IPS-18c (cell line): ENCODE measurements around the gene TBATA.

ENCODE experiments used
- H3K4me3 ChIP-seq: 2 replicates; pipeline ENCODE4 v1.7.0; 2013; ENCODE audit warnings: low read depth, mild to moderate bottlenecking, low read length, moderate library complexity; ENCODE audit not compliant: insufficient read depth
- H3K9me3 ChIP-seq: one replicate; pipeline ENCODE4 v1.6.1; 2013; ENCODE audit warnings: mild to moderate bottlenecking, low read length, moderate library complexity; ENCODE audit not compliant: control insufficient read depth, insufficient read depth

The TBATA gene

GRCh38 chr10:70756700-70757360 lies 28.3 kb downstream of the TBATA start:
- H3K9me3 ChIP-seq = no peaks in the 10 kb centered on the region
- H3K4me3 ChIP-seq = no peak overlapping the region

- H3K9me3 ChIP-seq = no peaks in the 10 kb centered on the region
- H3K4me3 ChIP-seq = no peak overlapping the region
These were observed 31.1 kb downstream of the TBATA start for GRCh38 chr10:70753841-70754621.

- H3K4me3 ChIP-seq = no peak overlapping the region
These were observed 32.0 kb downstream of the TBATA start for GRCh38 chr10:70753026-70753663.

GRCh38 chr10:70752571-70752970 lies 32.6 kb downstream of the TBATA start:
- no peak overlapping the region for H3K4me3 ChIP-seq
- peaks cover 2% of the 10 kb centered on the region for H3K9me3 ChIP-seq

More at GRCh38 chr10:70753026-70753663, 32.0 kb downstream of the TBATA start:
- H3K9me3 ChIP-seq = no peaks in the 10 kb centered on the region

- peaks cover 2% of the 10 kb centered on the region for H3K9me3 ChIP-seq
These were observed 33.2 kb downstream of the TBATA start for GRCh38 chr10:70751991-70752390.

GRCh38 chr10:70751356-70751755 lies 33.8 kb downstream of the TBATA start:
- Histone ChIP-seq H3K9me3 (peaks cover 2% of the 10 kb centered on the region), H3K4me3 (no peak overlapping the region)

More at GRCh38 chr10:70751991-70752390, 33.2 kb downstream of the TBATA start:
- no peak overlapping the region for H3K4me3 ChIP-seq

GRCh38 chr10:70750156-70750703 lies 34.9 kb downstream of the TBATA start:
- peaks cover 4% of the 10 kb centered on the region for H3K9me3 ChIP-seq

GRCh38 chr10:70749756-70750155 lies 35.4 kb downstream of the TBATA start:
- Histone ChIP-seq H3K9me3 (peaks cover 4% of the 10 kb centered on the region), H3K4me3 (no peak overlapping the region)

More at GRCh38 chr10:70750156-70750703, 34.9 kb downstream of the TBATA start:
- no peak overlapping the region for H3K4me3 ChIP-seq

GRCh38 chr10:70748801-70749573 lies 36.2 kb downstream of the TBATA start:
- H3K9me3 ChIP-seq = peaks cover 4% of the 10 kb centered on the region

GRCh38 chr10:70748305-70748704 lies 36.9 kb downstream of the TBATA start:
- Histone ChIP-seq H3K4me3 (no peak overlapping the region), H3K9me3 (peaks cover 4% of the 10 kb centered on the region)

More at GRCh38 chr10:70748801-70749573, 36.2 kb downstream of the TBATA start:
- no peak overlapping the region for H3K4me3 ChIP-seq

- peaks cover 4% of the 10 kb centered on the region for H3K9me3 ChIP-seq
- H3K4me3 ChIP-seq = no peak overlapping the region
These were observed 37.8 kb downstream of the TBATA start for GRCh38 chr10:70747192-70747965.

- Histone ChIP-seq H3K9me3 (peaks cover 4% of the 10 kb centered on the region), H3K4me3 (no peak overlapping the region)
These were observed 39.6 kb downstream of the TBATA start for GRCh38 chr10:70745555-70745954.

- H3K4me3 ChIP-seq = no peak overlapping the region
These were observed 40.5 kb downstream of the TBATA start for GRCh38 chr10:70744617-70745143.

GRCh38 chr10:70743879-70744278 lies 41.3 kb downstream of the TBATA start:
- Histone ChIP-seq H3K9me3 (peaks cover 4% of the 10 kb centered on the region), H3K4me3 (no peak overlapping the region)

More at GRCh38 chr10:70744617-70745143, 40.5 kb downstream of the TBATA start:
- H3K9me3 ChIP-seq = peaks cover 4% of the 10 kb centered on the region

- Histone ChIP-seq H3K4me3 (no peak overlapping the region), H3K9me3 (peaks cover 4% of the 10 kb centered on the region)
These were observed 41.8 kb downstream of the TBATA start for GRCh38 chr10:70743430-70743788.
